Endometrial microvascular endothelial cells (primary cell): Measurements from ENCODE around the gene NPAS3. TPM values are rescaled to one million over a fixed set of nuclear protein-coding genes. Genes with fewer than 3 reads are reported as not detected.

Source experiments
- in situ Hi-C: cut with HindIII; loops from 2 replicates; pipeline ENCODE4 v1.10.0; 2017; ENCODE audit warnings: low sequenced_read_pairs, low pct_unique_long_range_greater_than_20kb; ENCODE audit errors: inconsistent ontology term
- total RNA-seq: library from RNA; depleted of rRNA; stranded (reverse); fragments of >200 nt; gene quantifications from one replicate; pipeline ENCODE4 v1.2.3, GENCODE V29; 2015; ENCODE audit errors: inconsistent ontology term

Gene NPAS3
- total RNA-seq, 1 donor from 2014 or later: not detected

- in situ Hi-C loops: no loop called here
Observed at GRCh38 chr14:33433396-33433795, 494.7 kb downstream of the NPAS3 start.

GRCh38 chr14:33435911-33436689, 497.4 kb downstream of the NPAS3 start:
- in situ Hi-C loops: no loop called here

GRCh38 chr14:33441633-33442032, 503.0 kb downstream of the NPAS3 start:
- in situ Hi-C loops: no loop called here

GRCh38 chr14:33444136-33444535, 505.5 kb downstream of the NPAS3 start:
- in situ Hi-C loops: no loop called here

- in situ Hi-C loops: no loop called here
Observed at GRCh38 chr14:33449268-33449667, 510.6 kb downstream of the NPAS3 start.

GRCh38 chr14:33449703-33450395, 511.2 kb downstream of the NPAS3 start:
- in situ Hi-C loops: no loop called here

- in situ Hi-C loops: no loop called here
Observed at GRCh38 chr14:33450416-33450815, 511.7 kb downstream of the NPAS3 start.

GRCh38 chr14:33451211-33451610, 512.5 kb downstream of the NPAS3 start:
- in situ Hi-C loops: no loop called here

GRCh38 chr14:33452995-33453394, 514.3 kb downstream of the NPAS3 start:
- in situ Hi-C loops: no loop called here

- in situ Hi-C loops: no loop called here
Observed at GRCh38 chr14:33454022-33454595, 515.4 kb downstream of the NPAS3 start.

- in situ Hi-C loops: no loop called here
Observed at GRCh38 chr14:33454707-33455106, 516.0 kb downstream of the NPAS3 start.

GRCh38 chr14:33455654-33456345, 517.1 kb downstream of the NPAS3 start:
- in situ Hi-C loops: no loop called here

- in situ Hi-C loops: no loop called here
Observed at GRCh38 chr14:33457021-33457420, 518.3 kb downstream of the NPAS3 start.

- in situ Hi-C loops: no loop called here
Observed at GRCh38 chr14:33457617-33458016, 518.9 kb downstream of the NPAS3 start.

- in situ Hi-C loops: no loop called here
Observed at GRCh38 chr14:33460164-33460563, 521.5 kb downstream of the NPAS3 start.

- in situ Hi-C loops: no loop called here
Observed at GRCh38 chr14:33461036-33461435, 522.4 kb downstream of the NPAS3 start.

GRCh38 chr14:33463731-33464130, 525.1 kb downstream of the NPAS3 start:
- in situ Hi-C loops: no loop called here

GRCh38 chr14:33464254-33464962, 525.7 kb downstream of the NPAS3 start:
- in situ Hi-C loops: no loop called here
